OCI-LY7 (cell line): ENCODE data around the gene FOS.

Experiments used
- CTCF ChIP-seq: fragments of 200-600 bp; sonication (generic); conservative IDR thresholded peaks from 2 replicates; pipeline ENCODE4 v1.5.1; 2014; ENCODE audit warnings: mild to moderate bottlenecking, antibody characterized with exemption, low read length, moderate library complexity, mixed read lengths
- EZH2phosphoT487 ChIP-seq: fragments of 200-600 bp; sonication (generic); IDR thresholded peaks from 2 replicates; pipeline ENCODE4 v1.6.1; 2018; ENCODE audit warnings: low read depth, borderline replicate concordance, mild to moderate bottlenecking, mixed run types, antibody characterized with exemption, low read length, moderate library complexity, mixed read lengths

GRCh38 chr14:75254381-75254822, 24.2 kb upstream of the FOS start:
- TF ChIP-seq CTCF = no peak
- no peak for TF ChIP-seq EZH2phosphoT487
